HEK293T (cell line): ENCODE data around the gene FAM81A.
"Not testable (repeated sequence)": the region's sequence is repeated elsewhere in the genome, so short reads cannot be mapped to it uniquely, and the experiment has no call there.

Experiments
- CTCF ChIA-PET: fragments of 350-600 bp; formaldehyde crosslinking; extraction: SDS; loops from one replicate; lab custom pipeline; 2021; ENCODE audit warnings: antibody characterized with exemption, inconsistent platforms; lab: Yijun Ruan, JAX
- POLR2A ChIA-PET: fragments of 350-600 bp; formaldehyde crosslinking; extraction: SDS; loops from one replicate; lab custom pipeline; 2020; ENCODE audit warnings: antibody characterized with exemption, inconsistent platforms; lab: Yijun Ruan, JAX
- DNase-seq: peaks from one replicate; pipeline ENCODE4 v3.0.0; 2012; ENCODE audit warnings: mixed read lengths; ENCODE audit errors: extremely low spot score
- ARNT ChIP-seq: fragments of 450-650 bp; IDR thresholded peaks from 2 replicates; pipeline ENCODE4 v1.6.1; 2017; ENCODE audit warnings: mild to moderate bottlenecking
- BHLHE40 ChIP-seq: fragments of 450-650 bp; IDR thresholded peaks from 2 replicates; pipeline ENCODE4 v1.6.1; 2016; ENCODE audit warnings: mild to moderate bottlenecking, moderate library complexity, borderline replicate concordance
- CTBP1 ChIP-seq: fragments of 450-650 bp; IDR thresholded peaks from 2 replicates; pipeline ENCODE4 v1.6.1; 2016; ENCODE audit warnings: borderline replicate concordance
- ELF4 ChIP-seq: fragments of 450-650 bp; IDR thresholded peaks from 2 replicates; pipeline ENCODE4 v1.6.1; 2017; ENCODE audit warnings: antibody characterized with exemption
- FOXA1 ChIP-seq: fragments of 450-650 bp; IDR thresholded peaks from 2 replicates; pipeline ENCODE4 v1.6.1; 2016; ENCODE audit warnings: mild to moderate bottlenecking
- FOXK2 ChIP-seq: fragments of 450-650 bp; IDR thresholded peaks from 2 replicates; pipeline ENCODE4 v1.6.1; 2016; ENCODE audit warnings: mild to moderate bottlenecking
- FOXM1 ChIP-seq: fragments of 450-650 bp; IDR thresholded peaks from 2 replicates; pipeline ENCODE4 v1.6.1; 2017; ENCODE audit warnings: mild to moderate bottlenecking, borderline replicate concordance
- HDGF ChIP-seq: fragments of 450-650 bp; IDR thresholded peaks from 2 replicates; pipeline ENCODE4 v1.6.1; 2017; ENCODE audit warnings: antibody characterized with exemption, borderline replicate concordance
- L3MBTL2 ChIP-seq: fragments of 450-650 bp; conservative IDR thresholded peaks from 2 replicates; pipeline ENCODE4 v1.6.1; 2016; ENCODE audit warnings: mild to moderate bottlenecking
- LEF1 ChIP-seq: fragments of 450-650 bp; IDR thresholded peaks from 2 replicates; pipeline ENCODE4 v1.6.1; 2017; ENCODE audit warnings: mild to moderate bottlenecking, borderline replicate concordance
- NFRKB ChIP-seq: fragments of 450-650 bp; IDR thresholded peaks from 2 replicates; pipeline ENCODE4 v1.6.1; 2016; ENCODE audit warnings: mild to moderate bottlenecking, moderate library complexity
- PKNOX1 ChIP-seq: fragments of 450-650 bp; IDR thresholded peaks from 2 replicates; pipeline ENCODE4 v1.6.1; 2016
- SP1 ChIP-seq: fragments of 450-650 bp; IDR thresholded peaks from 2 replicates; pipeline ENCODE4 v1.6.1; 2017
- SUZ12 ChIP-seq: fragments of 450-650 bp; IDR thresholded peaks from 2 replicates; pipeline ENCODE4 v1.6.1; 2016; ENCODE audit warnings: mild to moderate bottlenecking
- TARDBP ChIP-seq: fragments of 450-650 bp; IDR thresholded peaks from 2 replicates; pipeline ENCODE4 v1.6.1; 2016
- ZNF384 ChIP-seq: fragments of 450-650 bp; IDR thresholded peaks from 2 replicates; pipeline ENCODE4 v1.6.1; 2016

Gene FAM81A

GRCh38 chr15:59485036-59485435 is 47.0 kb downstream of the FAM81A start:
- DNase-seq = no peak
- TF ChIP-seq SUZ12 (no peak), HDGF (no peak), LEF1 (no peak), NFRKB (no peak), TARDBP (no peak), SP1 (no peak), FOXM1 (no peak), ZNF384 (no peak)
- ChIA-PET CTCF (no interaction called here), POLR2A (no interaction called here)

DNA sequence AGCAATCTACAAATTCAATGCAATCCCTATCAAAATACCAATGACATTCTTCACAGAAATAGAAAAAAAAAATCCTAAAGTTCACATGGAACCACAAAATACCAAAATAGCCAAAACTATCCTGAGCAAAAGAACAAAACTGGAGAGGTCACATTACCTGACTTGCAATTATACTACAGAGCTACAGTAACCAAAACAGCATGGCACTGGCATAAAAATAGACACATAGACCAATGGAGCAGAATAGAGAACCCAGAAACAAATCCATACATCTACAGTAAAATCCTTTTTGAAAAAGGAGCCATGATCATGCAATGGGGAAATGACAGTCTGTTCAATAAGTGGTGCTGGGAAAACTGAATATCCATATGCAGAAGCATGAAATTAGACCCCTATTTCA is 51.5 kb downstream of the FAM81A start:
- CTCF ChIA-PET = not testable (repeated sequence)

DNA sequence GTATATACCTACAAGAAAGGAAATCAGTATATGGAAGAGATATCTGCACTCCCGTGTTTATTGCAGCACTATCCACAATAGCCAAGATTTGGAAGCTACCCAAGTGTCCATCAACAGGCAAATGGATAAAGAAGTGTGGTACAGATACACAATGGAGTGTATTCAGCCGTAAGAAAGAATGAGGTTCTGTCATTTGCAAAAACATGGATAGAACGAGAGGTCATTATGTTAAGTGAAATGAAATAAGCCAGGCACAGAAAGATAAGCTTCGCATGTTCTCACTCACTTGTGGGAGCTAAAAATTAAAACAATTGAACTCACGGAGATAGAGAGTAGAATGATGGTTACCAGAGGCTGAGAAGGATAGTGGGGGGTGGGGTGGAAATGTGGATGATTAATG is 53.1 kb downstream of the FAM81A start:
- CTCF ChIA-PET = no interaction called here
- no peak for DNase-seq
- POLR2A ChIA-PET = no interaction called here
- TF ChIP-seq SP1 (no peak), LEF1 (no peak), ZNF384 (no peak), FOXA1 (no peak), L3MBTL2 (no peak), ELF4 (no peak), PKNOX1 (no peak), ARNT (no peak), SUZ12 (no peak), FOXM1 (no peak), NFRKB (no peak), FOXK2 (no peak), HDGF (no peak), TARDBP (no peak), BHLHE40 (no peak), CTBP1 (no peak)

More for the DNA sequence above, 51.5 kb downstream of the FAM81A start:
- POLR2A ChIA-PET, DNase-seq: not testable (repeated sequence)

GRCh38 chr15:59492389-59493377 is 54.7 kb downstream of the FAM81A start:
- CTCF ChIA-PET = no interaction called here
- no peak for TF ChIP-seq L3MBTL2
- no peak for TF ChIP-seq NFRKB
- TF ChIP-seq ZNF384 = no peak
- no peak for TF ChIP-seq LEF1
- no peak for TF ChIP-seq HDGF
- no peak for TF ChIP-seq ARNT
- TF ChIP-seq CTBP1 = no peak
- TF ChIP-seq FOXA1 = no peak
- TF ChIP-seq SP1 = no peak
- TF ChIP-seq SUZ12 = no peak
- TF ChIP-seq BHLHE40 = no peak
- no peak for TF ChIP-seq PKNOX1
- no peak for TF ChIP-seq ELF4
- TF ChIP-seq FOXM1 = no peak
- no peak for TF ChIP-seq TARDBP
- TF ChIP-seq FOXK2 = no peak
- POLR2A ChIA-PET = no interaction called here
- DNase-seq = peak; percentile 63

DNA sequence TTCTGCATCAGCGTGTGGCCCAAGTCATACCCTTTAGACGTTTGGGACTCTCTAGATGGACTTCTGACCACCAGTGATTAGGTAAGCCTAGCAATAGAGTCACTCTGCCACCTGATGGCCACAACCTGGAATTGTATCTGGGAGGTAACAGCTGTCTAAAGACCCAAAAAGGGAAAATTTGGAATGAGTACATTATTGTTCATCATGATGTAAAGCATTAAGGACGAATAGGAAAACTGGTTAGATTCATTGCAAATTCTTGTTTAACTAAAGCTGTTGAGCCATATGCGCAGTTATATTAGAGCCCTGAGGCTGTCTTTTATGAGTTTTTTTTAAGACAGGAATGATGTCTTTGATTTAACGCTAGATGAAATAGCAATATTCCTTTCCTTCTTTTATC is 63.6 kb downstream of the FAM81A start:
- POLR2A ChIA-PET = no interaction called here
- peak; percentile 56 for DNase-seq
- CTCF ChIA-PET = interaction anchor here (0.6 to 0.9 kb wide), 4 partner anchors 27 to 1136 kb away, joined by 3 to 4 read pairs (median 3); no protein-coding TSS in a partner anchor
- no peak for TF ChIP-seq ZNF384
- TF ChIP-seq FOXM1 = no peak
- no peak for TF ChIP-seq FOXA1
- TF ChIP-seq HDGF = no peak
- no peak for TF ChIP-seq TARDBP
- TF ChIP-seq BHLHE40 = no peak
- TF ChIP-seq PKNOX1 = no peak
- TF ChIP-seq FOXK2 = no peak
- no peak for TF ChIP-seq LEF1
- TF ChIP-seq NFRKB = no peak
- TF ChIP-seq SP1 = no peak
- no peak for TF ChIP-seq ELF4
- TF ChIP-seq ARNT = no peak
- TF ChIP-seq CTBP1 = no peak

GRCh38 chr15:59515190-59515589 is 77.2 kb downstream of the FAM81A start:
- CTCF ChIA-PET = interaction anchor here (1.5 kb wide), 1 partner anchor 14 kb away, joined by 6 read pairs; no protein-coding TSS in a partner anchor
- TF ChIP-seq ZNF384 = no peak
- no peak for TF ChIP-seq FOXK2
- TF ChIP-seq CTBP1 = no peak
- TF ChIP-seq FOXA1 = no peak
- TF ChIP-seq SP1 = no peak
- no peak for TF ChIP-seq BHLHE40
- no peak for TF ChIP-seq LEF1
- TF ChIP-seq ELF4 = no peak

More at GRCh38 chr15:59515190-59515589, 77.2 kb downstream of the FAM81A start:
- POLR2A ChIA-PET = interaction anchor here (1.4 kb wide), 1 partner anchor 13 kb away, joined by 3 read pairs; no protein-coding TSS in a partner anchor
- no peak for DNase-seq
